MG63 (cell line): Measurements from ENCODE around the gene TARS3. TPM values are rescaled to one million over a fixed set of nuclear protein-coding genes. Genes with fewer than 3 reads are reported as not detected.
"Not testable (repeated sequence)": the region's sequence is repeated elsewhere in the genome, so short reads cannot be mapped to it uniquely, and the experiment has no call there.

Experiments used
- DNase-seq: peaks from one replicate; pipeline ENCODE4 v3.0.0-alpha.2; 2020
- H3K27me3 ChIP-seq: fragments of 250-450 bp; sonication (Bioruptor Pico); 2 replicates; pipeline ENCODE4 v1.5.1; 2020; ENCODE audit warnings: mild to moderate bottlenecking, moderate library complexity
- H3K36me3 ChIP-seq: fragments of 250-450 bp; sonication (Bioruptor Pico); 2 replicates; pipeline ENCODE4 v1.5.1; 2020; ENCODE audit warnings: mild to moderate bottlenecking, moderate library complexity
- H3K4me3 ChIP-seq: fragments of 250-450 bp; sonication (Bioruptor Pico); 2 replicates; pipeline ENCODE4 v1.5.1; 2020; ENCODE audit warnings: mild to moderate bottlenecking, moderate library complexity
- H3K9me3 ChIP-seq: fragments of 250-450 bp; sonication (Bioruptor Pico); 2 replicates; pipeline ENCODE4 v1.5.1; 2020; ENCODE audit warnings: mild to moderate bottlenecking, moderate library complexity
- total RNA-seq: library from RNA; depleted of rRNA; stranded (reverse); fragments of >200 nt; shearing (Covaris generic); gene quantifications from 2 replicates; pipeline ENCODE4 v1.2.3, GENCODE V29; 2014; ENCODE audit warnings: low replicate concordance; rRNA removed

Gene TARS3
- 9.1 and 11.4 TPM in 2 replicates for total RNA-seq

DNA sequence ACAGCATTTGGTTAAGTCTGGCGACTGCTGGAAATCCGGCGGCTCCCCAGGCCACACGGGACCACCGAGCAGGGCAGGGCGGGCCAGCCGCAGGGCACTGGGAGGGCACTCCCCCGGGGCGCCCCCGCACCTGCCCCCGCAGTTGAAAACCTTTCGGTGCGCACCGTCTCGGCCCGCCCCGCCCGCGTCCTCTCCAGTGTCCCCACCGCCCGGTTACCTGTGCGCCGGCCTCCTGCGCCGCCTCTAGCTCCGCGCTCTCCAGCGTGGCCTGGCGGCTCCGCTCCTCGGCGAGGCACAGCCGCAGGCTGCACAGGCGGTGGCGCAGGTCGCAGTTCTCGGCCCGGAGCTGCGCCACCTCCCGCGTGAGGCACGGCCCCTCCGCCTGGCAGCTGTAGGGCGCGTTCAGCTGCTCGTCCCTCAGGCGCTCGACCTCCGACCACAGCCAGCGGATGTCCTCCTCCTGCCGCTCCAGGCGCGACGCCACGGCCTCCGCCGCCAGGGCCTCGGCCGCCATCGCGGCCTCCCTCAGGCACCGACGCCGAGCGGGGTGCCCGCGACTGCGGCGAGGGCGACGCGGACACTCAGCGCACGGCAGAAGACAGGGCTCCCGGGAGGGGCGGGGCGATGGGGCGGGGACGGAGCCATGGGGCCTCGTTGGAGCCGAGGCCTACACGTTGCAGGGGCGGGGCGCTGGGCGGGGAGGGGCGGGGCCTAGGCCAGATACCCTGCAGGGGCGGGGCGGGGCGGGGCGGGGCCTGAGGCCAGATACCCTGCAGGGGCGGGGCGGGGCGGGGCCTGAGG, at the start of gene TARS3:
TARS3 (minus strand) TSS at position 600 of the 801 bp plus-strand sequence; CDS start at position 514, 86 bp downstream.
- peaks cover 21% of the 10 kb centered on the region for H3K36me3 ChIP-seq
- H3K9me3 ChIP-seq = no peaks in the 10 kb centered on the region
- no peaks in the 10 kb centered on the region for H3K27me3 ChIP-seq
- H3K4me3 ChIP-seq = peak within 1 kb of the TSS; percentile 75
- peak; percentile 95 for DNase-seq

- DNase-seq = no peak
Observed at GRCh38 chr15:101773496-101774100, 49.3 kb upstream of the TARS3 start.

DNA sequence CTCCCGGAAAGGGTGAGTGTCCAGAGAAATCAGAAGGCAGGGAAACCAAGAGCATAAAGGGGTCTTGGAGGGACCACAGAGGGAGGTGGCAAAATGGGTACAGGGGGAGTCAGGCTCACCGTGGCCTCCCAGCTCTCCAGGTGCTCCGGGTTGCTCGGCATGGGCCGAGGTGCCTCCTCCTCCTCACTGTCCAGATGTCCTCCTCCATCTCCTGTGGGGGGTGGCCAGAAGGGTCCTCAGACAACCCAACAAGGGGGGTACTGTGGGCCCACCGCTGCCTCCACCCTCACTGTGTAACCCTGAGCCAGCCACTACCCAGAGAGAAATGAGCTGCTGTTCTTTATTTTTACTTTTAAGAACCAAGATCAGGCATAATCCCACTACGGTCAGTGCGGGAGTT, 48.6 kb upstream of the TARS3 start:
- no peak overlapping the region for H3K4me3 ChIP-seq
- DNase-seq = no peak
- no peaks in the 10 kb centered on the region for H3K9me3 ChIP-seq
- no peaks in the 10 kb centered on the region for H3K27me3 ChIP-seq
- H3K36me3 ChIP-seq = no peaks in the 10 kb centered on the region

More at GRCh38 chr15:101773496-101774100, 49.3 kb upstream of the TARS3 start:
- no peak overlapping the region for H3K4me3 ChIP-seq
- H3K27me3 ChIP-seq = no peaks in the 10 kb centered on the region
- no peaks in the 10 kb centered on the region for H3K9me3 ChIP-seq
- no peaks in the 10 kb centered on the region for H3K36me3 ChIP-seq

GRCh38 chr15:101767083-101767640, 42.9 kb upstream of the TARS3 start:
- H3K36me3 ChIP-seq, H3K27me3 ChIP-seq, DNase-seq, H3K4me3 ChIP-seq, H3K9me3 ChIP-seq: not testable (repeated sequence)

DNA sequence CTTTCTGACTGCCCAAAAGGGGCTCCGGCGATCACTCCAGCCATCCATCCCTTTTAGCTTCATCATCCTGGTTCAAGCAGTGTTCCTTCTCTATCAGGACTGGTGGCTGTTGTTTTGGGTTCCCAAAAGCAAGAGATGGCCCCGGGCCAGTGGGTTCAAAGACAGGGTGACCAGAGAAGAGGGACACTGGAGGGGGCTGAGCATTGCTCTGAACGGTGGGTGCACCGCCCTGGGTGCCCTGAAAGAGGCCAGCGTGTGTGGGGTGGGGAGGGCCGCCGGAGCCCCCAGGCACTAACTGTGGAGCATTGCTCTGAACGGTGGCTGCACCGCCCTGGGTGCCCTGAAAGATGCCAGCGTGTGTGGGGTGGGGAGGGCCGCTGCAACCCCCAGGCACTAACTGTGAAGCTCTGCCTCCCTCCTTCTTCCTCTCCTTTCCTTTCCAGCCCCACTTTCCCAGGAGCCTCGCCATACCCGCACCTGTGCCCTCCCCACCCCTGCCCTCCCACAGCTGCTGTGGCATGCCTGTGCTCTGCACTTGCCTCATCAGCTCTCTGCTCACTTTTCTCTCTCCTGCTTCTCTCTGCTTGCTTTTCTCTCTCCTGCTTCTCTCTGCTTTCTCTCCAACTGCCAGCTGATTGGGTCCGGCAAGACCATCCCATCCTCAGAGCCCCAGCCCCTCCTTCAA, 41.6 kb upstream of the TARS3 start:
- no peak for DNase-seq
- Histone ChIP-seq H3K36me3 (no peaks in the 10 kb centered on the region), H3K9me3 (no peaks in the 10 kb centered on the region), H3K27me3 (no peaks in the 10 kb centered on the region), H3K4me3 (no peak overlapping the region)

DNA sequence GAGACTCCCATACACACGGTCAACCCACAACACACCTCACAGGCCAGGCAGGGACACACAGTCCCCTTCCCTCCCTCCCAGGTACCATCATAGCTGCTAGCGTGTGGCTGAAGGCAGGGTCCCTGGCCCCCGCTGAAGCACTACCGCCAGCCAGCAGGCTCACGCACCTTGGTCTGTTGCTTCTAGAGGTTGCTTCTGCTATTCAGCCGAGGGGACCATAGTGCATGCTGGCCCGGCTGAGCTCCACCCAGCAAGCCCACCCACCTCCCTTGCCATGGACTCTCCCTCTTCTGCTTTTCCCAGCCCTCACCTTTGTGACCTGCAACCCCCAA, 41.0 kb upstream of the TARS3 start:
- not testable (repeated sequence) for H3K36me3 ChIP-seq, H3K27me3 ChIP-seq, DNase-seq, H3K4me3 ChIP-seq, H3K9me3 ChIP-seq

DNA sequence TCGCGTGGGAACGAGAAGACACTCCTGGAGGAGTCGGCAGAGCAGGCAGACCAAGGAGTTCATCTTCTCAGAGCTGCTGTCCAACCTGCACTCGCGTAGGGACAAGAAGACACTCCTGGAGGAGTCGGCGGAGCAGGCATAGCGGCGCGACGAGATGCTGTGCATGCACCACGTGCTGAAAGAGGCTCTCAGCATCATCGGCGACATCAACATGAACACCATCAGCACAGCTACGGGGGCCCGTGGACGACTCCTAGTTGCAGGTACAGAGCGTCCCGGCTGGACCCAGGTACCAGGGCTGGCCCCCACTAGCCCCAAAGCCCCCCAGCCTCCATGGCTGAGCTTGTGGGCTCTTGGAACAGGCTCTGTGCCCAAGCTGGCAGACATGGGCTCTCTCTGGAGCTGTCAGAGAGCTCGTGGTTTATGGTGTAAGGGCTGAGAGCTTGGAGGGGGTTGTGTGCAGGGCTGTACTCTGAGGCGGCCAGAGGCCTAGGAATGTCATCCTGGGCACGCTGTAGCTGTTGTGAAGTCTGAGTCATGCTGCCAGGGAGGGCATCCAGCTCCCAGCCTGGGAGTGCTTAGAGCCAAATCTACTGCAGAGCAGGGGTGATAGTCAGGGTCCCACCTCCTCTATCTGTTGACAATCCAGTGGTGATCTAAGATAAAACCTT, 40.5 kb upstream of the TARS3 start:
- H3K27me3 ChIP-seq, H3K9me3 ChIP-seq, H3K36me3 ChIP-seq, H3K4me3 ChIP-seq: not testable (repeated sequence)
- peak; percentile 87 for DNase-seq

GRCh38 chr15:101746716-101747082, 22.4 kb upstream of the TARS3 start:
- DNase-seq, H3K27me3 ChIP-seq, H3K9me3 ChIP-seq, H3K4me3 ChIP-seq, H3K36me3 ChIP-seq: not testable (repeated sequence)

DNA sequence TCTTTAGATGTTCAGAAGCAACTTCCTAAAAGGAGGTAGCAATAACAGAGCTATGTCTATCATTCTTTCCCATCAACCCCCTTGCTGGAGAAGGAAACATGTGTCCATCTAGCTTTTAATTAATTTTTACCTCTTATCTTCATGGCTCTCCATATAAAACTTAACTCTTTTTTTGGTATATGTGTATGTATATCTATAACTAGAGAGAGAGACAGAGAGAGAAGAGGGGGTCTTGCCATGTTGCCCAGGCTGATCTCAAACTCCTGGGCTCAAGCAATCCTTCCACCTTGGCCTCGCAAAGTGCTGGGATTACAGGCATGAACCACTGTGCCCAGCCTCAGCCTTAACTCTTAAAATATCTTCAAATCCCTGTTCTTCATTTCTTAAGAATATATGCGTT, 10.6 kb upstream of the TARS3 start:
- not testable (repeated sequence) for H3K4me3 ChIP-seq, DNase-seq, H3K36me3 ChIP-seq

GRCh38 chr15:101733545-101733944, 9.3 kb upstream of the TARS3 start:
- Histone ChIP-seq H3K9me3 (no peaks in the 10 kb centered on the region), H3K27me3 (no peaks in the 10 kb centered on the region), H3K4me3 (no peak overlapping the region)

More for the DNA sequence above, 10.6 kb upstream of the TARS3 start:
- H3K9me3 ChIP-seq, H3K27me3 ChIP-seq: not testable (repeated sequence)

DNA sequence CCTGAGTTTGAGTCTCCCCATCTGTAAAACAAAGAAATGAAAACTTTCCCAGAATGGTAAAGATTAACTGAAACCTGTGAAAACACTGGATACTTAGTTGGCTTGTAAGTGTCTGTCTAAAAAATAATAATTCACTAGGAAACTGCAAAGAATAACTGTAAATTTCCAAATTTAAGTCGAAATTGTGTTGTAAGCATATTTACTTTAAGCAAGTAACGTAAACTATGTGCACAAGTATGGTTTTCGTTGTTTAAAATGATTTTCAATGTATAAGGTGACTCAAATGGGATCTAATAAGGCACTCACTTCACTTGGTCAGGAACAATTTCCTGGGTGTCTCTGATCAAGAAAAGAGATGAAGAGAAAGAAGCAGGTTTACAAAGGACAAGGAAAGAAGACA, 8.5 kb upstream of the TARS3 start:
- Histone ChIP-seq H3K27me3 (no peaks in the 10 kb centered on the region), H3K9me3 (no peaks in the 10 kb centered on the region), H3K36me3 (no peaks in the 10 kb centered on the region), H3K4me3 (no peak overlapping the region)
- no peak for DNase-seq

More at GRCh38 chr15:101733545-101733944, 9.3 kb upstream of the TARS3 start:
- H3K36me3 ChIP-seq = no peaks in the 10 kb centered on the region
- DNase-seq = no peak

DNA sequence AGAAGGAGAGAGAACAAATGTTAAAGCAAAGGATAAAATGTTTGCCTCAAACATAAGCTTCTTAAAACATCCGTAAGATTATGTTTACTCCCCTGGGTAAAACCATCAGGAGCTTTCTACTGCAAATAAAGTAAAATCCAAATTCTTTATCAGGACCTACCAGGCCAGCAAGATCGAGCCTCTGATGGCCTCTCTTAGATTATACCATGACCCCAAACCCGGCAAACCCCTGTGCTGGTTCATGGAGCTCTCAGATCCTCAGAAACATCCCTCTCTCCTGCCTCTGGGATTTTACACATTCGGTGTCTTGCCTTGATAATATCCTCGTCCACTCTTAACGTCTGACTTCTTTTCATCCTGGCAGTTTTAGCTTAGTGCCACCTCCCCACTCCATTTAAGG, 7.5 kb upstream of the TARS3 start:
- no peaks in the 10 kb centered on the region for H3K27me3 ChIP-seq

DNA sequence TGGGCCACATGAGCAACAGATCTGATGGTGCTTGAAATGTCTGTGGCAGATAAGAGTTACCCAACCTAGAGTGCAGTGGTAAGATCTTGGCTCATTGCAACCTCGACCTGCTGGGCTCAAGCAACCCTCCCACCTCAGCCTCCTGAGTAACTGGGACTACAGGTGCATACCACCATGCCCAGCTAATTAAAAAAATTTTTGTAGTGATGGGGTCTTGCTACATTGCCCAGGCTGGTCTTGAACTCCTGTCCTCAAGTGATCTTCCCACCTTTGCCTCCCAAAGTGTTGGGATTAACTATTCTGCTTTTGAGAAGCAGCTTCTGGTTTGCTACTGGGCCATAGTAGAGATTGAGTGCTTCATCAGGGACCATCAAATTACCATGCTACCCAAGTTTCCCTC, 2.9 kb upstream of the TARS3 start:
- Histone ChIP-seq H3K4me3 (no peak overlapping the region), H3K27me3 (no peaks in the 10 kb centered on the region), H3K36me3 (no peaks in the 10 kb centered on the region; the same call in 1 of the 2 replicates), H3K9me3 (no peaks in the 10 kb centered on the region)
- no peak for DNase-seq

More for the DNA sequence above, 7.5 kb upstream of the TARS3 start:
- Histone ChIP-seq H3K9me3 (no peaks in the 10 kb centered on the region), H3K4me3 (no peak overlapping the region), H3K36me3 (no peaks in the 10 kb centered on the region)
- no peak for DNase-seq

DNA sequence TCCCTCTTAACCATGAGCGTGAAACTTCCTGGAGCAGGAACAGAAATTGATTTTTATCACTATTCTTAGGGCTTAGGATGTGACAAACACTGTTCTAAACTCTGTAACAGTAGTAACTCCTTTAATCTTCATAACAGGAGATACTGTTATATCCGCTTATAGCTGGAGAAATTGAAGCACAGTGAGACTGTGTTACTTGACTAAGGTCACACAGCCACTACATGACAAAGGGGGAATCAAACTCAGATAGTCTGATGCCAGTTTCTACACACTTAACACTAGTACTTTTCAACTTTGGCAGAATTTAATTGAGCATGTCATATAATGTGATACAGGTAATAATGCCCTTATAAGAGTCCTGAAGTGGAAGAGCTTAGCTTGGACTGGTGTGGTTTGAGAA, 800 bp upstream of the TARS3 start:
- no peaks in the 10 kb centered on the region for H3K9me3 ChIP-seq
- no peak overlapping the region; the same call in 1 of the 2 replicates for H3K4me3 ChIP-seq
- H3K36me3 ChIP-seq = peaks cover 14% of the 10 kb centered on the region
- no peaks in the 10 kb centered on the region for H3K27me3 ChIP-seq
- no peak for DNase-seq

- H3K9me3 ChIP-seq = no peaks in the 10 kb centered on the region
- no peak for DNase-seq
- H3K4me3 ChIP-seq = peak overlapping the region; percentile 75
- H3K27me3 ChIP-seq = no peaks in the 10 kb centered on the region
- peaks cover 18% of the 10 kb centered on the region for H3K36me3 ChIP-seq
Observed at GRCh38 chr15:101724675-101725005, 367 bp upstream of the TARS3 start.

DNA sequence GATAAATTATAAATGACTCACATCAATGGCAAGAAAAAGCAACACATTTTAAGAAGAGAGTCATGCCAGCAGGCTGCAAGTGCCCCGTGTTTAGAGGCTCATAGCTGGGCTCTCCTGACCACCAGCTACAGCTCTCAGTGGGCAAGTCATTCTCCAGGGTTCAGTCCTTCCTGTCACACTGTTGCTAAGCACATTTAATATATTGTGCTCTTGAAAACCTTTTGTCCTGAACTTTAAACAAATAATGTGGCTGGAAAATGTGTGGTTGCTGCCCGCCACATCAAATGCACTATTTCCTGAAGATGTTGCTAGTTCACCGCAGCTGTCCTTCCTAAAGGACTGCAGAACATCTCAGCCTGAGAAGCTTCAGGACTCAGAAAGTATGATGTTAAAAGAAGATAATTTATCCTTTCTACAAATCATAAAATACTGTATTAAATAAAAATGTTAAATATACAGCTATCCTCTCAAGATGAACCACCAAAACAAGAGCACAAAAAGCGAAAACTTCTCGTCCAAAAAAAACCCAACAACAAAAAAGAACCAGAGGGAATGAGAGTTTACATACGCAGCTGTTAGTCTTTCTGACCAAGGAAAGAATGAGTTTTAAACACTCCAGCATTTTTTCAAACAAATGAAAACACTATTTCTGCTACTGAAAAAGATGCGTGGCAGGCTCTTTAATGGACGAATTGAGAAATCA, 951 bp downstream of the TARS3 start:
- Histone ChIP-seq H3K36me3 (peaks cover 21% of the 10 kb centered on the region), H3K27me3 (no peaks in the 10 kb centered on the region), H3K9me3 (no peaks in the 10 kb centered on the region), H3K4me3 (peak overlapping the region; percentile 75)
- DNase-seq = peak; percentile 27
